ENCODE results near the gene CPXM1. TPM values are rescaled to one million over a fixed set of nuclear protein-coding genes. Genes with fewer than 3 reads are reported as not detected.

The CPXM1 gene
- total and polyA plus RNA-seq, 2 donors from 2014 or later: 5.2 to 7.1 TPM

DNA sequence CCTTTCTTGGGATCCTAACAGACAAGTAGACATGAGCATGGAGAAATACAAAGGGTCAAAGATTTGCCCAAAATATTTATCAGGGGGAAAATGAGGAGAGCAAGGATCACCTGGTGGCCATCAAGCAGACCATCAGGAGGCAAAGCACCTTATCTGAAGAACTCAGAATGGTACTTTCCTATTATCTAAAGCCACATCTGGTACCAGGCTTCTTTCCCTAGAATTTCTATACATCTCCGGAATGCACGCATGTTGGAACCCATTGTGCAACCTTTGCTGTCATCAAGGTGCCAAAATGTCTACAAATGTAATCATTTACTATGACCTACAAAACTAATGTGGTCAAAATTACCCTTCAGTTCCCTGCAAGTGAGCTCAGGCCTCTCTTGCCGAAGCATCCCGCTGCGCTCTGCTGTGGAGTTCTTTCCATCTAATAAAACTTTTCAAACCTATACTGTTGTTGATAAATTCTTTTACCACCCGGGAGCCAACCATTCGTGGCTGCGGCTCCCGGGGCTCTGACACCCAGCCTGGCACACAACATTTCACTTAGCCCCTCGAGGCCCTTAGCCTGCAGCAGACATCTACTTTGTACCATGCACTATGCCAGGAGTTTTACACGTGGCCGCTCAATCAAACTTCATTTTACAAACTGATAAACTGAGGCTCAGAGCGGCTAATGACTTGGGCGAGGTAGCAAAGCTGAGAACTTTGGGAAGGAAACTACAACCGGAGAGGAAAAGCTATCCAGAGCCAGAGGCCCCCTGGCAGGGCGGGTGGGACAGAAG lies 3.8 kb upstream of the CPXM1 start:
- no peak for DNase-seq
- no peak overlapping the region for H3K4me3 ChIP-seq (ENCODE audit: low read length in 3 of 3)
- H3K4me1 ChIP-seq (ENCODE audit: control insufficient read depth in 2 of 3, insufficient read depth in 2 of 3, low read depth in 1 of 3, low read length in 3 of 3): peaks cover 0 to 3% (median 3%) of the 10 kb centered on the region in 3 donors
- H3K9ac ChIP-seq (ENCODE audit: low read length in 3 of 3): no peak overlapping the region
- H3K9me3 ChIP-seq (ENCODE audit: control insufficient read depth in 2 of 3, insufficient read depth in 1 of 3, low read length in 3 of 3): no peaks in the 10 kb centered on the region
- H3K27me3 ChIP-seq (ENCODE audit: control insufficient read depth, insufficient read depth, low read length): peaks cover 5% of the 10 kb centered on the region
- no peak overlapping the region for H3K27ac ChIP-seq (ENCODE audit: low read depth in 2 of 2, low read length in 2 of 2)
- H3K36me3 ChIP-seq (ENCODE audit: control insufficient read depth in 2 of 3, insufficient read depth in 3 of 3, low read length in 3 of 3): no peaks in the 10 kb centered on the region
- FAIRE-seq: no peak
- intact Hi-C loops (cut with DNase I): no loop called here
- TF ChIP-seq, protein P1, sequence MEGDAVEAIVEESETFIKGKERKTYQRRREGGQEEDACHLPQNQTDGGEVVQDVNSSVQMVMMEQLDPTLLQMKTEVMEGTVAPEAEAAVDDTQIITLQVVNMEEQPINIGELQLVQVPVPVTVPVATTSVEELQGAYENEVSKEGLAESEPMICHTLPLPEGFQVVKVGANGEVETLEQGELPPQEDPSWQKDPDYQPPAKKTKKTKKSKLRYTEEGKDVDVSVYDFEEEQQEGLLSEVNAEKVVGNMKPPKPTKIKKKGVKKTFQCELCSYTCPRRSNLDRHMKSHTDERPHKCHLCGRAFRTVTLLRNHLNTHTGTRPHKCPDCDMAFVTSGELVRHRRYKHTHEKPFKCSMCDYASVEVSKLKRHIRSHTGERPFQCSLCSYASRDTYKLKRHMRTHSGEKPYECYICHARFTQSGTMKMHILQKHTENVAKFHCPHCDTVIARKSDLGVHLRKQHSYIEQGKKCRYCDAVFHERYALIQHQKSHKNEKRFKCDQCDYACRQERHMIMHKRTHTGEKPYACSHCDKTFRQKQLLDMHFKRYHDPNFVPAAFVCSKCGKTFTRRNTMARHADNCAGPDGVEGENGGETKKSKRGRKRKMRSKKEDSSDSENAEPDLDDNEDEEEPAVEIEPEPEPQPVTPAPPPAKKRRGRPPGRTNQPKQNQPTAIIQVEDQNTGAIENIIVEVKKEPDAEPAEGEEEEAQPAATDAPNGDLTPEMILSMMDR (IDR thresholded peaks at IDR 0.05; ENCODE audit: borderline replicate concordance, extremely low read depth, insufficient read depth): no peak

GRCh38 chr20:2801286-2801728 lies 880 bp upstream of the CPXM1 start:
- FAIRE-seq (no peak), DNase-seq (peak in 1 of 5 donors; percentile 7)
- intact Hi-C loops (cut with DNase I): no loop called here
- H3K4me3 ChIP-seq (ENCODE audit: low read length in 3 of 3): peak overlapping the region in 1 of 3 donors; percentile 65
- no peak overlapping the region for H3K27ac ChIP-seq (ENCODE audit: low read depth in 2 of 2, low read length in 2 of 2)
- TF ChIP-seq, protein P1 (IDR thresholded peaks at IDR 0.05; ENCODE audit: borderline replicate concordance, extremely low read depth, insufficient read depth): no peak
- H3K9me3 ChIP-seq (ENCODE audit: control insufficient read depth in 2 of 3, insufficient read depth in 1 of 3, low read length in 3 of 3): no peaks in the 10 kb centered on the region
- H3K9ac ChIP-seq (ENCODE audit: low read length in 3 of 3): no peak overlapping the region
- H3K4me1 ChIP-seq (ENCODE audit: control insufficient read depth in 2 of 3, insufficient read depth in 2 of 3, low read depth in 1 of 3, low read length in 3 of 3): peaks cover 0 to 3% (median 3%) of the 10 kb centered on the region in 3 donors
- no peaks in the 10 kb centered on the region for H3K36me3 ChIP-seq (ENCODE audit: control insufficient read depth in 2 of 3, insufficient read depth in 3 of 3, low read length in 3 of 3)
- H3K27me3 ChIP-seq (ENCODE audit: control insufficient read depth, insufficient read depth, low read length): peaks cover 5% of the 10 kb centered on the region

GRCh38 chr20:2799688-2800520 lies 523 bp downstream of the CPXM1 start:
- intact Hi-C loops (cut with DNase I): no loop called here
- Histone ChIP-seq H3K27me3 (ENCODE audit: control insufficient read depth, insufficient read depth, low read length) (peaks cover 2% of the 10 kb centered on the region), H3K36me3 (ENCODE audit: control insufficient read depth in 2 of 3, insufficient read depth in 3 of 3, low read length in 3 of 3) (no peaks in the 10 kb centered on the region), H3K4me3 (ENCODE audit: low read length in 3 of 3) (peak overlapping the region in 2 of 3 donors; percentile 47 to 90), H3K9me3 (ENCODE audit: control insufficient read depth in 2 of 3, insufficient read depth in 1 of 3, low read length in 3 of 3) (no peaks in the 10 kb centered on the region), H3K4me1 (ENCODE audit: control insufficient read depth in 2 of 3, insufficient read depth in 2 of 3, low read depth in 1 of 3, low read length in 3 of 3) (peaks cover 0 to 3% (median 0%) of the 10 kb centered on the region in 3 donors), H3K27ac (ENCODE audit: low read depth in 2 of 2, low read length in 2 of 2) (no peak overlapping the region), H3K9ac (ENCODE audit: low read length in 3 of 3) (peak overlapping the region in 1 of 3 donors; percentile 82)
- TF ChIP-seq, protein P1 (IDR thresholded peaks at IDR 0.05; ENCODE audit: borderline replicate concordance, extremely low read depth, insufficient read depth): no peak
- DNase-seq (peak in 3 of 5 donors; percentile 54 to 66 (median 62)), FAIRE-seq (no peak)

All from kidney (tissue), 14 donors.